ENCODE data around the gene PPP4R2. TPM values are rescaled to one million over a fixed set of nuclear protein-coding genes. Genes with fewer than 3 reads are reported as not detected.

PPP4R2 gene
- total and polyA plus RNA-seq, 10 donors, result 12.2 to 94.7 (median 54.2) TPM

DNA sequence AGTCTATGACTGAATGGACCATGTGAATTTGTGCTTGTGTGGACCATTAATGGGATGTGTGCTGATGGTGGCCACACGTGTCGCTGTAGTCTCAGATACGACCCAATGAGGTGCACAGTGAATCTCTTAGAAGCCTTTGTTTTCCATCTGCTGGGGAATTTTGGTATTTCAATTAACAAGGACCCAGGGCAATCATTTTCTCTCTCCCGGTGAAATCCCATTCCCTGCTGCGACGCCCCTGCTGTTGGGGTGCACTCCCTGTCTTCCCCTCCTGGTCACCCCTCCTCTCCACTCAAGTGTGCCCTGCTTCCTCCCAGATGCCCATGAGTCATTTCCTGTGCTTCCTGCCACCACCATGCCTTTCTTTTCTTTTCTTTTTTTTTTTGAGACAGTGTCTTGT, 97.5 kb downstream of the PPP4R2 start:
- H3K27me3 ChIP-seq (replicated peaks in 1 of 7), result peaks cover 0 to 10% (median 0%) of the 10 kb centered on the region in 7 donors
- TF ChIP-seq, protein P1, sequence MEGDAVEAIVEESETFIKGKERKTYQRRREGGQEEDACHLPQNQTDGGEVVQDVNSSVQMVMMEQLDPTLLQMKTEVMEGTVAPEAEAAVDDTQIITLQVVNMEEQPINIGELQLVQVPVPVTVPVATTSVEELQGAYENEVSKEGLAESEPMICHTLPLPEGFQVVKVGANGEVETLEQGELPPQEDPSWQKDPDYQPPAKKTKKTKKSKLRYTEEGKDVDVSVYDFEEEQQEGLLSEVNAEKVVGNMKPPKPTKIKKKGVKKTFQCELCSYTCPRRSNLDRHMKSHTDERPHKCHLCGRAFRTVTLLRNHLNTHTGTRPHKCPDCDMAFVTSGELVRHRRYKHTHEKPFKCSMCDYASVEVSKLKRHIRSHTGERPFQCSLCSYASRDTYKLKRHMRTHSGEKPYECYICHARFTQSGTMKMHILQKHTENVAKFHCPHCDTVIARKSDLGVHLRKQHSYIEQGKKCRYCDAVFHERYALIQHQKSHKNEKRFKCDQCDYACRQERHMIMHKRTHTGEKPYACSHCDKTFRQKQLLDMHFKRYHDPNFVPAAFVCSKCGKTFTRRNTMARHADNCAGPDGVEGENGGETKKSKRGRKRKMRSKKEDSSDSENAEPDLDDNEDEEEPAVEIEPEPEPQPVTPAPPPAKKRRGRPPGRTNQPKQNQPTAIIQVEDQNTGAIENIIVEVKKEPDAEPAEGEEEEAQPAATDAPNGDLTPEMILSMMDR (IDR thresholded peaks at IDR 0.05 in 8 of 11, conservative IDR thresholded peaks at IDR 0.05 in 3 of 11), result no peak
- no peak for TF ChIP-seq POLR2A (IDR thresholded peaks at IDR 0.05)
- TF ChIP-seq POLR2AphosphoS5 (IDR thresholded peaks at IDR 0.05), result no peak
- H3K36me3 ChIP-seq, result no peaks in the 10 kb centered on the region
- no peak for DNase-seq
- peaks cover 0 to 5% (median 0%) of the 10 kb centered on the region in 8 donors for H3K9me3 ChIP-seq
- H3K4me3 ChIP-seq, result no peak overlapping the region
- peak overlapping the region in 1 of 8 donors; percentile 30 for H3K27ac ChIP-seq
- intact Hi-C loops (cut with DNase I; ENCODE audit: low total_unique reads), result no loop called here
- peaks cover 0 to 15% (median 8%) of the 10 kb centered on the region in 6 donors for H3K4me1 ChIP-seq
- WGBS, 5 donors, result 27 to 47% (median 38%) methylated on average over 6 of the region's 6 CpGs

DNA sequence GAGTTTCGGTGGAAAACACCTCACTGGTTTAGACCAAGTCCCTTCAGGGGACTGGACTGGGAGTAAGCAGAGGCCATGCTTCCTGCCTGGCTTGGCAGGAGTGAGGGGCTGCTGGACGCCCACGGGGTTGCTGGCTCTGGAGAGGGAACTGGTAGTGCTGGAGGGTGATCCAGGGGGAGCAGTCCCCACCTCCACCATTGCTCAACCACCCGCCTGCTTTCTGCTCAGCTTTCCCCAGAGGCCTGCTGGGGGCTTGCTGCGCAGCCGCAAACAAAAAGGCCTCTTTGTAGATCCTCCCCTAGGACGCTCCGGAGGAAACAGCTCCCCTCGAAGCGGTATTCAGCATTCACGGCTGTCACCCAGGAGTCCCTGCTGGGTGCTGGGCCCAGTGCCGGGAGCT, 98.3 kb downstream of the PPP4R2 start:
- Histone ChIP-seq H3K4me3 (no peak overlapping the region), H3K27ac (no peak overlapping the region), H3K9me3 (peaks cover 0 to 5% (median 0%) of the 10 kb centered on the region in 8 donors), H3K36me3 (no peaks in the 10 kb centered on the region), H3K4me1 (peaks cover 0 to 15% (median 8%) of the 10 kb centered on the region in 6 donors), H3K27me3 (replicated peaks in 1 of 7) (peaks cover 0 to 10% (median 0%) of the 10 kb centered on the region in 7 donors)
- intact Hi-C loops (cut with DNase I; ENCODE audit: low total_unique reads), result no loop called here
- TF ChIP-seq, protein P1 (IDR thresholded peaks at IDR 0.05 in 8 of 11, conservative IDR thresholded peaks at IDR 0.05 in 3 of 11), result no peak
- TF ChIP-seq POLR2A (IDR thresholded peaks at IDR 0.05), result no peak
- no peak for TF ChIP-seq POLR2AphosphoS5 (IDR thresholded peaks at IDR 0.05)
- no peak for DNase-seq
- 43 to 79% (median 60%) methylated on average over 10 to 12 of the region's 12 CpGs for WGBS, 5 donors

DNA sequence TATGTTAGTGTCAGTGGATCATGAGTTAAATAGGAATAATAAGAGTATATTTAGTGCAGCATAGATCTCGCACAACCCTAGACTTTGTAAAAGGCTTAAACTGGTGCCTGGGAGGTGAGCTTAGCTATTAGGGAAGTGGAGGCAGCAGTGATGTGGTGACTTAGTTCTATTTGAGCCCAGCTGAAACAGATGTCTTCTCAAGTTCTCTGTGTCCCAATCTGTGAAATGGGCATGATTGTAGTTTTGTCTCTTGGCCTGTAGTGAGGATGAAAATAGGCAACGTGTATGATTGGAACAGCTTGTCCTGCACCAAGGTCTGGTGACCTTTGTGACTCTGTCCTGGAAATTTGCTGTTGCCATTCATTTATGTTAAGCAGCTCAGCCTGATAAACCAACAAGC, 99.6 kb downstream of the PPP4R2 start:
- no peak overlapping the region for H3K4me3 ChIP-seq
- 73 to 96% (median 86%) methylated on average over 2 of the region's 2 CpGs for WGBS, 5 donors
- TF ChIP-seq POLR2AphosphoS5 (IDR thresholded peaks at IDR 0.05) (no peak), POLR2A (IDR thresholded peaks at IDR 0.05) (no peak)
- TF ChIP-seq, protein P1 (IDR thresholded peaks at IDR 0.05 in 8 of 11, conservative IDR thresholded peaks at IDR 0.05 in 3 of 11), result no peak
- intact Hi-C loops (cut with DNase I; ENCODE audit: low total_unique reads), result no loop called here
- no peak for DNase-seq
- peaks cover 0 to 10% (median 0%) of the 10 kb centered on the region in 7 donors for H3K27me3 ChIP-seq (replicated peaks in 1 of 7)
- no peak overlapping the region for H3K27ac ChIP-seq
- H3K36me3 ChIP-seq, result no peaks in the 10 kb centered on the region
- H3K9me3 ChIP-seq, result peaks cover 0 to 5% (median 0%) of the 10 kb centered on the region in 8 donors
- H3K4me1 ChIP-seq, result peaks cover 0 to 18% (median 10%) of the 10 kb centered on the region in 6 donors

GRCh38 chr3:73098026-73098425, 101.4 kb downstream of the PPP4R2 start:
- Histone ChIP-seq H3K9me3 (peaks cover 0 to 5% (median 0%) of the 10 kb centered on the region in 8 donors), H3K27me3 (replicated peaks in 1 of 7) (peaks cover 0 to 10% (median 0%) of the 10 kb centered on the region in 7 donors), H3K4me3 (no peak overlapping the region), H3K4me1 (peaks cover 0 to 21% (median 12%) of the 10 kb centered on the region in 6 donors), H3K27ac (no peak overlapping the region), H3K36me3 (no peaks in the 10 kb centered on the region)
- WGBS, 5 donors, result 84 to 98% (median 92%) methylated on average over 2 of the region's 2 CpGs
- no peak for TF ChIP-seq POLR2A (IDR thresholded peaks at IDR 0.05)
- no peak for TF ChIP-seq POLR2AphosphoS5 (IDR thresholded peaks at IDR 0.05)
- TF ChIP-seq, protein P1 (IDR thresholded peaks at IDR 0.05 in 8 of 11, conservative IDR thresholded peaks at IDR 0.05 in 3 of 11), result no peak
- DNase-seq, result no peak
- intact Hi-C loops (cut with DNase I; ENCODE audit: low total_unique reads), result no loop called here
